Putamen (tissue), 1 donor: ENCODE measurements around the gene ZCCHC9.

Experiments used
- DNase-seq: peaks from one replicate; pipeline ENCODE4 v3.0.0-alpha.2; 2016; ENCODE audit warnings: low spot score

ZCCHC9 gene

GRCh38 chr5:81359881-81360280, 58.5 kb downstream of the ZCCHC9 start:
- no peak for DNase-seq

- DNase-seq = no peak
Observed at GRCh38 chr5:81360640-81361039, 59.3 kb downstream of the ZCCHC9 start.

- no peak for DNase-seq
Observed at GRCh38 chr5:81361600-81361999, 60.2 kb downstream of the ZCCHC9 start.
